ENCODE results near the gene PRM1. TPM values are rescaled to one million over a fixed set of nuclear protein-coding genes. Genes with fewer than 3 reads are reported as not detected.

PRM1 gene
- total and polyA plus RNA-seq, 2 of the 13 experiments (the other 11 are each of a cell fraction or from before 2014, with no cell fraction given), result not detected

- intact Hi-C loops (cut with micrococcal nuclease; ENCODE audit: unreplicated experiment) (no loop called here), in situ Hi-C loops (cut with HindIII; ENCODE audit: extremely low pct_ligation_motif_present, low pct_unique_long_range_greater_than_20kb) (no loop called here)
- no TSS peak for BruUV-seq (replicated peaks)
- ATAC-seq (no peak), FAIRE-seq (no peak), DNase-seq (ENCODE audit: low spot score) (no peak)
- H3K27me3 ChIP-seq (ENCODE audit: control insufficient read depth in 1 of 2, insufficient read depth in 2 of 2, low read length in 2 of 2), result no peaks in the 10 kb centered on the region
- H3K4me1 ChIP-seq (ENCODE audit: insufficient read depth, low read length), result peaks cover 49% of the 10 kb centered on the region
- no peaks in the 10 kb centered on the region for H3K36me3 ChIP-seq (replicated peaks in 1 of 2; ENCODE audit: control insufficient read depth in 1 of 2, insufficient read depth in 2 of 2, low read length in 2 of 2)
- no peaks in the 10 kb centered on the region for H4K20me1 ChIP-seq (ENCODE audit: insufficient read depth, low read length)
- ChIA-PET POLR2A (interaction anchor here (1.4 kb wide), 1 partner anchor 61 kb away, joined by 4 read pairs; the partner anchor contains the start of gene SOCS1), CTCF (ENCODE audit: low intra/inter-chr PET ratio, low total read pairs) (no interaction called here)
- H3K27ac ChIP-seq (ENCODE audit: extremely low read length, insufficient read depth, low read length), result no peak overlapping the region
- no peak overlapping the region for H3K9ac ChIP-seq (ENCODE audit: insufficient read depth, low read depth, low read length)
- no peak for TF ChIP-seq POGZ (CRISPR knock-in tag; IDR thresholded peaks at IDR 0.05)
- TF ChIP-seq ZNF768 (CRISPR knock-in tag; IDR thresholded peaks at IDR 0.05), result peak; percentile 33; the same call in 1 of the 2 replicates
- TF ChIP-seq ZBTB26 (CRISPR knock-in tag; IDR thresholded peaks at IDR 0.05; ENCODE audit: borderline replicate concordance), result no peak
- no peak for TF ChIP-seq PPARG (CRISPR knock-in tag; conservative IDR thresholded peaks at IDR 0.05)
- 0 out of 2 replicates have a peak, but pooled peaks have one; percentile 29 for TF ChIP-seq ZMYM3 (CRISPR knock-in tag; IDR thresholded peaks at IDR 0.05)
- H3K4me2 ChIP-seq (ENCODE audit: low read depth, low read length), result no peak overlapping the region
- no peak overlapping the region for H2AFZ ChIP-seq (ENCODE audit: low read length)
- H3K9me3 ChIP-seq (ENCODE audit: low read length), result no peaks in the 10 kb centered on the region
- H3K4me3 ChIP-seq (replicated peaks in 1 of 3; ENCODE audit: insufficient read depth in 1 of 3, low read depth in 2 of 3, low read length in 3 of 3), result no peak overlapping the region
- 95% methylated on average over 23 of the region's 23 CpGs for WGBS (ENCODE audit: low lambda C conversion rate)
- no peaks in the 10 kb centered on the region for H3K79me2 ChIP-seq (ENCODE audit: insufficient read depth, low read length)
Measured at GRCh38 chr16:11316331-11317015, 35.3 kb upstream of the PRM1 start.

GRCh38 chr16:11315510-11315909, 34.4 kb upstream of the PRM1 start:
- H2AFZ ChIP-seq (ENCODE audit: low read length), result no peak overlapping the region
- FAIRE-seq, result no peak
- H4K20me1 ChIP-seq (ENCODE audit: insufficient read depth, low read length), result no peaks in the 10 kb centered on the region
- H3K27me3 ChIP-seq (ENCODE audit: control insufficient read depth in 1 of 2, insufficient read depth in 2 of 2, low read length in 2 of 2), result no peaks in the 10 kb centered on the region
- no peak for DNase-seq (ENCODE audit: low spot score)
- no peaks in the 10 kb centered on the region for H3K36me3 ChIP-seq (replicated peaks in 1 of 2; ENCODE audit: control insufficient read depth in 1 of 2, insufficient read depth in 2 of 2, low read length in 2 of 2)
- no peaks in the 10 kb centered on the region for H3K9me3 ChIP-seq (ENCODE audit: low read length)
- WGBS (ENCODE audit: low lambda C conversion rate), result 88% methylated on average over 13 of the region's 13 CpGs
- ChIA-PET POLR2A (no interaction called here), CTCF (ENCODE audit: low intra/inter-chr PET ratio, low total read pairs) (no interaction called here)
- H3K79me2 ChIP-seq (ENCODE audit: insufficient read depth, low read length), result no peaks in the 10 kb centered on the region
- ATAC-seq, result no peak
- H3K9ac ChIP-seq (ENCODE audit: insufficient read depth, low read depth, low read length), result no peak overlapping the region
- in situ Hi-C loops (cut with HindIII; ENCODE audit: extremely low pct_ligation_motif_present, low pct_unique_long_range_greater_than_20kb) (no loop called here), intact Hi-C loops (cut with micrococcal nuclease; ENCODE audit: unreplicated experiment) (no loop called here)
- BruUV-seq (replicated peaks), result no TSS peak
- no peak overlapping the region for H3K4me3 ChIP-seq (replicated peaks in 1 of 3; ENCODE audit: insufficient read depth in 1 of 3, low read depth in 2 of 3, low read length in 3 of 3)
- H3K4me1 ChIP-seq (ENCODE audit: insufficient read depth, low read length), result peaks cover 59% of the 10 kb centered on the region
- no peak overlapping the region for H3K4me2 ChIP-seq (ENCODE audit: low read depth, low read length)
- no peak overlapping the region for H3K27ac ChIP-seq (ENCODE audit: extremely low read length, insufficient read depth, low read length)
- no peak for TF ChIP-seq CBX2 (IDR thresholded peaks at IDR 0.05; ENCODE audit: low read depth, low read length)
- no peak for TF ChIP-seq CBX2 (CRISPR knock-in tag; IDR thresholded peaks at IDR 0.05; ENCODE audit: low read depth)
- no peak for TF ChIP-seq HOXD1 (CRISPR knock-in tag; IDR thresholded peaks at IDR 0.05)
- peak; percentile 17 for TF ChIP-seq TEAD3 (CRISPR knock-in tag; optimal IDR thresholded peaks at IDR 0.05; ENCODE audit: borderline replicate concordance)
- TF ChIP-seq ZNF703 (CRISPR knock-in tag; IDR thresholded peaks at IDR 0.05; ENCODE audit: borderline replicate concordance), result no peak
- TF ChIP-seq ZNF768 (CRISPR knock-in tag; IDR thresholded peaks at IDR 0.05), result no peak
- TF ChIP-seq, protein P1, sequence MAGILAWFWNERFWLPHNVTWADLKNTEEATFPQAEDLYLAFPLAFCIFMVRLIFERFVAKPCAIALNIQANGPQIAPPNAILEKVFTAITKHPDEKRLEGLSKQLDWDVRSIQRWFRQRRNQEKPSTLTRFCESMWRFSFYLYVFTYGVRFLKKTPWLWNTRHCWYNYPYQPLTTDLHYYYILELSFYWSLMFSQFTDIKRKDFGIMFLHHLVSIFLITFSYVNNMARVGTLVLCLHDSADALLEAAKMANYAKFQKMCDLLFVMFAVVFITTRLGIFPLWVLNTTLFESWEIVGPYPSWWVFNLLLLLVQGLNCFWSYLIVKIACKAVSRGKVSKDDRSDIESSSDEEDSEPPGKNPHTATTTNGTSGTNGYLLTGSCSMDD (CRISPR knock-in tag; IDR thresholded peaks at IDR 0.05), result no peak
- TF ChIP-seq ZC3H13 (CRISPR knock-in tag; IDR thresholded peaks at IDR 0.05), result no peak
- TF ChIP-seq BCL6 (CRISPR knock-in tag; IDR thresholded peaks at IDR 0.05), result no peak
- TF ChIP-seq, protein P2, sequence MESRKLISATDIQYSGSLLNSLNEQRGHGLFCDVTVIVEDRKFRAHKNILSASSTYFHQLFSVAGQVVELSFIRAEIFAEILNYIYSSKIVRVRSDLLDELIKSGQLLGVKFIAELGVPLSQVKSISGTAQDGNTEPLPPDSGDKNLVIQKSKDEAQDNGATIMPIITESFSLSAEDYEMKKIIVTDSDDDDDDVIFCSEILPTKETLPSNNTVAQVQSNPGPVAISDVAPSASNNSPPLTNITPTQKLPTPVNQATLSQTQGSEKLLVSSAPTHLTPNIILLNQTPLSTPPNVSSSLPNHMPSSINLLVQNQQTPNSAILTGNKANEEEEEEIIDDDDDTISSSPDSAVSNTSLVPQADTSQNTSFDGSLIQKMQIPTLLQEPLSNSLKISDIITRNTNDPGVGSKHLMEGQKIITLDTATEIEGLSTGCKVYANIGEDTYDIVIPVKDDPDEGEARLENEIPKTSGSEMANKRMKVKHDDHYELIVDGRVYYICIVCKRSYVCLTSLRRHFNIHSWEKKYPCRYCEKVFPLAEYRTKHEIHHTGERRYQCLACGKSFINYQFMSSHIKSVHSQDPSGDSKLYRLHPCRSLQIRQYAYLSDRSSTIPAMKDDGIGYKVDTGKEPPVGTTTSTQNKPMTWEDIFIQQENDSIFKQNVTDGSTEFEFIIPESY (CRISPR knock-in tag; IDR thresholded peaks at IDR 0.05), result peak; percentile 86
- TF ChIP-seq NFYC (CRISPR knock-in tag; IDR thresholded peaks at IDR 0.05), result no peak
